ENCODE data around the gene EMCN.
A peak's percentile ranks its signal among the peaks of the same experiment; 100 is the strongest.
"Not testable (repeated sequence)": the region's sequence is repeated elsewhere in the genome, so short reads cannot be mapped to it uniquely, and the experiment has no call there.

The EMCN gene

GRCh38 chr4:100539706-100540105, 21.9 kb upstream of the EMCN start:
- Histone ChIP-seq H3K27ac (peak overlapping the region; percentile 22; the same call in 1 of the 2 replicates), H3K4me3 (IDR thresholded peaks at IDR 0.05; ENCODE audit: insufficient read depth, low read depth, low read length) (no peak overlapping the region), H3K9ac (no peak overlapping the region), H3K4me2 (no peak overlapping the region), H3K27me3 (ENCODE audit: insufficient read depth, low read depth) (no peaks in the 10 kb centered on the region), H3K4me1 (ENCODE audit: low read depth, poor library complexity, severe bottlenecking) (peaks cover 15% of the 10 kb centered on the region), H3K79me2 (ENCODE audit: insufficient read depth, low read depth) (no peaks in the 10 kb centered on the region), H2AFZ (ENCODE audit: low read depth) (peak overlapping the region; percentile 30; the same call in 1 of the 2 replicates), H4K20me1 (ENCODE audit: insufficient read depth) (no peaks in the 10 kb centered on the region), H3K36me3 (ENCODE audit: insufficient read depth) (no peaks in the 10 kb centered on the region)
- no peak for TF ChIP-seq CTCF (conservative IDR thresholded peaks at IDR 0.05; ENCODE audit: low read depth, low read length)

GRCh38 chr4:100533741-100534140, 15.9 kb upstream of the EMCN start:
- Histone ChIP-seq H4K20me1 (ENCODE audit: insufficient read depth) (no peaks in the 10 kb centered on the region), H3K4me2 (no peak overlapping the region), H3K79me2 (ENCODE audit: insufficient read depth, low read depth) (no peaks in the 10 kb centered on the region), H3K27ac (no peak overlapping the region), H3K9ac (no peak overlapping the region), H3K4me3 (IDR thresholded peaks at IDR 0.05; ENCODE audit: insufficient read depth, low read depth, low read length) (no peak overlapping the region), H3K4me1 (ENCODE audit: low read depth, poor library complexity, severe bottlenecking) (peaks cover under 1% of the 10 kb centered on the region), H2AFZ (ENCODE audit: low read depth) (no peak overlapping the region), H3K27me3 (ENCODE audit: insufficient read depth, low read depth) (no peaks in the 10 kb centered on the region), H3K36me3 (ENCODE audit: insufficient read depth) (no peaks in the 10 kb centered on the region)
- TF ChIP-seq CTCF (conservative IDR thresholded peaks at IDR 0.05; ENCODE audit: low read depth, low read length), result no peak

- not testable (repeated sequence) for H4K20me1 ChIP-seq (ENCODE audit: insufficient read depth); H3K4me2 ChIP-seq
Observed at GRCh38 chr4:100530161-100530560, 12.3 kb upstream of the EMCN start.

GRCh38 chr4:100525686-100526085, 7.9 kb upstream of the EMCN start:
- H2AFZ ChIP-seq (ENCODE audit: low read depth), result no peak overlapping the region
- no peaks in the 10 kb centered on the region for H3K79me2 ChIP-seq (ENCODE audit: insufficient read depth, low read depth)
- no peak overlapping the region for H3K27ac ChIP-seq
- H3K9ac ChIP-seq, result no peak overlapping the region
- H3K27me3 ChIP-seq (ENCODE audit: insufficient read depth, low read depth), result no peaks in the 10 kb centered on the region
- no peaks in the 10 kb centered on the region for H3K4me1 ChIP-seq (ENCODE audit: low read depth, poor library complexity, severe bottlenecking)
- H3K36me3 ChIP-seq (ENCODE audit: insufficient read depth), result no peaks in the 10 kb centered on the region
- no peaks in the 10 kb centered on the region for H4K20me1 ChIP-seq (ENCODE audit: insufficient read depth)
- H3K4me3 ChIP-seq (IDR thresholded peaks at IDR 0.05; ENCODE audit: insufficient read depth, low read depth, low read length), result no peak overlapping the region
- H3K4me2 ChIP-seq, result no peak overlapping the region
- TF ChIP-seq CTCF (conservative IDR thresholded peaks at IDR 0.05; ENCODE audit: low read depth, low read length), result no peak

More at GRCh38 chr4:100530161-100530560, 12.3 kb upstream of the EMCN start:
- not testable (repeated sequence) for H3K9ac ChIP-seq; H3K4me1 ChIP-seq (ENCODE audit: low read depth, poor library complexity, severe bottlenecking); H2AFZ ChIP-seq (ENCODE audit: low read depth); H3K4me3 ChIP-seq (IDR thresholded peaks at IDR 0.05; ENCODE audit: insufficient read depth, low read depth, low read length); H3K79me2 ChIP-seq (ENCODE audit: insufficient read depth, low read depth); H3K36me3 ChIP-seq (ENCODE audit: insufficient read depth); H3K27me3 ChIP-seq (ENCODE audit: insufficient read depth, low read depth); H3K27ac ChIP-seq

- Histone ChIP-seq H3K36me3 (ENCODE audit: insufficient read depth) (no peaks in the 10 kb centered on the region), H3K79me2 (ENCODE audit: insufficient read depth, low read depth) (no peaks in the 10 kb centered on the region), H3K27me3 (ENCODE audit: insufficient read depth, low read depth) (no peaks in the 10 kb centered on the region), H3K27ac (no peak overlapping the region), H4K20me1 (ENCODE audit: insufficient read depth) (no peaks in the 10 kb centered on the region), H3K9ac (no peak overlapping the region), H3K4me3 (IDR thresholded peaks at IDR 0.05; ENCODE audit: insufficient read depth, low read depth, low read length) (no peak overlapping the region), H3K4me2 (no peak overlapping the region), H3K4me1 (ENCODE audit: low read depth, poor library complexity, severe bottlenecking) (no peaks in the 10 kb centered on the region), H2AFZ (ENCODE audit: low read depth) (no peak overlapping the region)
- TF ChIP-seq CTCF (conservative IDR thresholded peaks at IDR 0.05; ENCODE audit: low read depth, low read length), result no peak
Observed at GRCh38 chr4:100519205-100519604, 1.4 kb upstream of the EMCN start.

Data from KMS-11 (cell line).